Measurements from ENCODE around the gene LBX1.

The LBX1 gene

GRCh38 chr10:101241840-101242707 lies 12.8 kb upstream of the LBX1 start:
- no peak for DNase-seq (ENCODE audit: low read depth)

- no peak for DNase-seq (ENCODE audit: low read depth)
Observed at GRCh38 chr10:101238732-101239105, 9.5 kb upstream of the LBX1 start.

DNA sequence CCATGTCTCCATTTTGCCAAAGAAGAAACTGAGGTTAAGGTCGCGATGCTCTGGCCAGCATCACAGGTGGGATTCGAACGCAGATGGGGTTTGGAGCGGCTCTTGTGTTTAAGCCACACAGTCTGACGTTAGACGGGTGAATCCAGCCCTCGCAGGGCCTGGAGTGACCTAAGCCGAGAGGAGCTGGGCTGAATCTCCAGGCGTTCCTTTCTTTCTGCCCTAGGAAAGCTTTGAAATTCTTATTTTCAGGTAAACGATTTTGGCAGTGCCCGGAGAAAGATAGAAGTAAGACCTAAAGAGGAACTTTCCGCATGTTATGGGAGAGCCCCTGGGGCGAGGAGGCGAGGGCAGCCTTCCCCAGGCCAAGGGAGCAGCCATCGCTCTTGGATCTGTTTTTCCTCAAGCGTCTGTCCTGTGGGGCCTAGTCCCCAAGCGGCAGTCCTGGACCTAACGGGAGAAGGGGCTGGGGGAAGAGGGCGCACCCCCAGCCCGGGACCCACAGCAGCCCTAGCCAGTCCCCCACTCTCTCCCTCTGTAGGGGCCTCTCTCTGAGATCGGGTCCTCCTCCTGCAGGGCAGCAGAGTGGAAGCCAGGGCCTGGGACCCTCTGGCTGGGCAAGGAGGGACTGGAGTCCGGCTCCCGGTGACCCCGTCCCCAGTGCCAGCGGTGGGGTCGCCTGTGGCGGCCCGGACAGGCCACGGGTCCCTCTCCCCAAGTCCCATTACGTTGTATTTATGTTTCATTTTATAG lies 8.9 kb upstream of the LBX1 start:
- no peak for DNase-seq (ENCODE audit: low read depth)

GRCh38 chr10:101237081-101237981 lies 8.1 kb upstream of the LBX1 start:
- DNase-seq (ENCODE audit: low read depth), result no peak

DNA sequence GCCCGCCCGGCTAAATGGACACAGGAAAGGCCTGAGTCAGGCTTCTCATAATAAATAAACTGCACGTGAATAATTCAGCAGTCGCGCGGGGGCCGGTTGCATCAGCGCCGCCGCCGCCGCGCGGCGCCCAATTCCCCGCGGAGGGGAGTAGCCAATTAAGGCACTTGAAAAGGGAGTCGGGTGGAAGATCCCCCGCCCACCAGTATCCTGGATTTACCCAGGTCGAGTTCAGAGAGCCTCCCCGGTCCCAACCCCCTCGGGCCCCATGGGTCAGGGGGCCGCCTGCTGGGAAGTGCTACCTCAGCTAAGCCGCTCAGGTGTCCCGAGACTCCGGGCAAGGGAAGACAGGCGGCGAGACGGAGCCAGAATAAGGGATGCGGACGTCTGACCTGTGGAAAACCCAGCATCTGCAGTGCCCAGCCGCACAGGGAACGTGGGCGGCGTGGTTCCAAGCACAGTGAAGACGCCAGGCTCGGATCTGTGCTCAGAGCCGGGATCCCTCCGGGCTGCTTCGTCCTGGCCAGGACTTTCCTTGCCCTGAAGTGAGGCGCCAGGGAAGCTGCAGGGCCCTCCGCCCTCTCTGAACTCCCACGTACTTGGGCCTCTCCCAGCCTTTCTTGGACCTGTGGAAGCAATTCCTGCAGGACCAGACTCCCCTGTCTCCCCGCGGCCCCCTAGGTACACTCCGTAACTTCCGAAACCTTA lies 7.3 kb upstream of the LBX1 start:
- DNase-seq (ENCODE audit: low read depth), result no peak

DNA sequence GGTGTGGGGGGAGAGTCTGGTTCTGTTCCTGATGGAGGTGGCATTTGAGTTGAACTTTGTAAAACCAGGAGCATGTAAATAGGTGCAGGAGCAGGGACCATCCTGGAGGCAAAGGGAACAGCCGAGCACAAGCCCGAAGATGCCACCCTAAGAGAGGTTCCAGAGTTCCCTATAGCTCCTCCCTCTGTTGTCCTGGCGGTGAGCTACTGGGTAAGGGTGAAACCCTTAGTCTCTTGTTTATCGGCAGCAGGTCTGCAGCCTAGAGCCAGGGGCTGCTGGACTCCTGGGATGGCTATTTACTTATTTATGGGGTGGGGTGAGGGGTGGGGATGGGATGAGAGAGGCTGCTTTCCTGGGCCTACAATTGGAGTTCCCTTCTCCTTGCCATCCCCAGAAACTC lies 6.5 kb upstream of the LBX1 start:
- DNase-seq (ENCODE audit: low read depth), result no peak

DNA sequence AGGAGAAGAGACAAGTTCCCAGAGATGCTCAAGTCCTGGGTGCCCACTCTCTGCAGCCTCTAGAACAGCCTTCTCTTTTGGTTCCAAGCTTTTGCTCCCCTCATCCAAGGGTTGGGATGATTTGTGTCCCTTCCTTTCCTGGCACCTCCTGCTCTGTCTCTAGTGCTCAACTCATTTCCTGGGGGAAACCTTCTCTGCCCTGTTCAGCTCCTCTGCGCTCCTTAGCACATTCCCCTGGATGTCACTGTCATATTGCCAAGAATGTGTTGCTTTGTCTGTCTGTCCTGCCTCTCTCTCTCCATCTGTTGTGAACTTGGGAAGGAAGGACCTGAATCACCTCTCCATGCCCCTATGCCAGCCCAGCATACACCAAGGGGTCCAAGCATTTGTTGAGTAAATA lies 5.1 kb upstream of the LBX1 start:
- no peak for DNase-seq (ENCODE audit: low read depth)

GRCh38 chr10:101233863-101234262 lies 4.6 kb upstream of the LBX1 start:
- no peak for DNase-seq (ENCODE audit: low read depth)

GRCh38 chr10:101233443-101233842 lies 4.2 kb upstream of the LBX1 start:
- DNase-seq (ENCODE audit: low read depth), result no peak

GRCh38 chr10:101231912-101232689 lies 2.8 kb upstream of the LBX1 start:
- no peak for DNase-seq (ENCODE audit: low read depth)

DNA sequence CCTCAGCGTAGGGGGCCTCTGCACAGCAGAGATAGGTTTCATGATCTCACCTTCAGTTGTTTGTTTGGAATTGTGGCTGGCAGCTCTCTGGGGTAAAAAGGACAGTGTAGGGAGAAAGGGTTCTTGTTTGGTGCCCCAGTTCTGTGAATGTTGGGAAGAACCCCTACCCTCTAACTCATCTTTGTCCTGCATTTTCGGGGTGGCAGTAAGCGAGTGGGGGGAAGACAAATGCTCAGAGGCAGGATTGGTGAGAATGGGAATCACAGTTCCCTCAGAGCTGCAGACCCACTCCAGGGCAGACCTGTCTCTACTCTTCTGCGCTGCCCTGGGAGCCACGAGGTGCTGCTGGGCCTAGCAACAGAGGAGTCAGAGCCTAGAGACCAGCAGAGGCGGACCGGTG lies 1.8 kb upstream of the LBX1 start:
- DNase-seq (ENCODE audit: low read depth), result no peak

GRCh38 chr10:101230183-101230917 lies 1.1 kb upstream of the LBX1 start:
- no peak for DNase-seq (ENCODE audit: low read depth)

DNA sequence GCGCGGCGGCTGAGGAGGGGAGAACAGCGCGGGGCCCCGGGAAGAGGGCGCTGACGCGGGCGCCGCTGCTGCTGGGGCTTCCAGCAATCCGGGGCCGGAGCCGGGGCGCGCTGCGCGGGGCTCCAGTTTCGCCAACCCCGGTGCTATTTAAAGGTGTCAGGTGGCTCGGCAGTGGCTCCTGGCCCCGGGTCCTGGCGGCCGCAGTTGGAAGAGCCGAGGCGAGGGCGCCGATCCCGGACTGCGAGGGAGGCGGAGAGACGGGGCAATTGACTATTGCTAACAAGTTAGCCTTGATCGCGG lies 347 bp downstream of the LBX1 start:
- DNase-seq (ENCODE audit: low read depth), result no peak

DNA sequence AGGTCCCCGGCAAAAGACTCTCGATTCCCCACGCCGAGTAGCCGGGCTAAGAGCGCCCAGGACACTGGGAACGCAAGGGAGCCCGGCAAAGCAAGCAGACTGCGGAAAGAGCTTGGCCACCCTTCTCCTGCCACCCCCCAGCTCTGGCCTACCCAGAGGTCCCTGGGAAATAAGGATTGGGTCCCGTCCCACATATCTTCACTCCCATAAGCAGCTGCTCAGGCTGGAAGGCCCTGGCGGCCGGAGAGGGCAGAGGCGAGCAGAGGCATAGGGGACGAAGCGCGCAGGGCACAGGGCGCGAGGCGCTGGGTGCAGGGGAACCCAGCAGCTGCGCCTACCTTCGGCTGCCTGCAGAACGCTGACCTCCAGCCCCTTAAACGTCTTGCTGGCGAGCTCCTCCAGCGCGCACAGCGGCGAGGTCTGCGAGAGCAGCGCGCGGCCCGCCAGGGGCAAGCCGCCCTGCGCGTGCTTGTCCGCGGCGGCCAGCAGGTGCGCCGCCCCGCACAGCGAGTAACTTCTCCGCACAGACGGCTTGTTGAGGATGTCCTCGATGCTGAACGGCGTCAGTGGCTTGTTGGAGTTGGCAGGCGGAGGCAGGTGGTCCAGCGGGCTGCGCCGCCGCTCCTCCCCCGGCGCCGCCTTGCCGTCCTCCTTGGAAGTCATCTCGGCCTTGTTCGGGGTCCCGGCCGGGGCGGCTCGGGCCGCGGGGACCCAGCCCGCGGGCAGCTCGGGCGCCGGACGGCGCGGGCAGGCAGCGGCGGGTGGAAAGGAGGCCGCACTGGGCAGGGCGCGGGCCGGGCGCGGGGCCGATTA lies 904 bp downstream of the LBX1 start:
- no peak for DNase-seq (ENCODE audit: low read depth)

GRCh38 chr10:101227429-101228152 lies 1.7 kb downstream of the LBX1 start:
- DNase-seq (ENCODE audit: low read depth), result no peak

DNA sequence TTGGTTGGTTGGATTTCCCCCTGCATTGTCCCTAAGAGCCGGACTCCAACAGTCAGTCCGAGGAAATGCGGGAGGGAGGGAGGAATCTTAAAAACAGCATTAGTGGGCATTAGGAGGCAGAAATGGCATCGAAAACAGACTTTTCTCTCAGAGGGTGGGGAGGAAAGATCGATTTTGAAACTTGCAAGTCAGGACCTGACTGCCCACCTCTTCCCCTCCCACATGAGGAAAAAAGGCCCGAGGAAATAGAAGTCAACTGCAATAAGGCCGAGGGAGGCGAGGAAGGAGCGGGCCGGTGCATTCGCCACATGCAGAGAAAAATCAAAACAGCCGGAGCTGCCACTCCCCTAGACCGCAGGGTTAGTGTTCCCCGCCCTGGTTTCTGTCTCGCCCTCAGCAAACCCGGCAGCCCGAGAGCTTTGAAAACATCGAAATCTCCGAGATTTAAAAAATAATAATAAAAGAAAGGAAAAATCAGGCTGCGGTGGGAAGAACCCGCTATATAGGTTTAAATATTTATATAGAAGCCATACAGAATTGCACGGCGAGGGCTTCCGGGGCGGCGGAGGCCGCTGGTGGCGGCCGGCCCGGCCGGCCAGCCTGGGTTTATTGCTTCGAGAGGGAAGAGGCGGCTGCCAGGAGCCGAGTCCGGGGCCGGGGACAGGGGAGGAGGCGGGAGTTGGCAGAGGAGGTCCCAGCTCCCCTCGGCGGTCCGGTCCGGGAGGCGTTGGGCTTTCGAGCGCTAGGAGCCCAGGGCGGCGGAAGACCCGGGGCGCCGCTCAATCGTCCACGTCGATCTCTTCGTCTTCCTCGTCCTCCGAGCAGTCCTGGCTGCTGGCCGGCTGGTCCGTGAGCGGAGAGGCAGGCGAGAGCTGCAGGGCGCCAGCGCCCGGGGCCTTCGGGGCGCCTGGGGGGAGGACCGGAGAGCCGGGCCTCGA lies 2.5 kb downstream of the LBX1 start:
- no peak for DNase-seq (ENCODE audit: low read depth)

DNA sequence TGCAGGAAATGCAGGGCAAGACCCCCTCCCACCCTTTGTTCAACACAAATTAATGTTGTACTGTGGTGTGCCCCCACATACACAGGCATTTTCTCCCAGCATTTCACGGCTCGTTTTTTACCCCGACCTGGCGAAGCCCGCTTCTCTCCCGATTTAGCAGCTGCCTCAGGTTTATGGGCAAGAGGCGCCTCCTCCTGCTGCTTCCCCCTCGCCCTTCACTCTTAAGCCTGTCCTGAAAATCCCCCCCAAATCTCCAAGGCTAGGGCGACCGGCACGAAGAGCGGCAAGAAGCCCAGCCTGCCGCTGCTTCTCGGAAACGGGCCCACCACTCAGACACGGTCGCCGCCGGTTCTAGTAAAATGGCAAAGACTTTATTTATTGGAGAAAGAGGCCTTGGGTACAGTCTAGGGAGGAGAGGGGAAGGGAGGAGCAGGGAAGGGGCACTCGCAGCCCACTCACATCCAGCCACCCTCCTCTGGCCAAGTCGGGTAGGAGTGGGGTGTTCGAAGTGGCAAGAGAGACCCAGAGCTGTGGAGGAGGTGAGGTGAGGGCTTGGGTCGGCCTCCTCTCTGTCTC lies 3.3 kb downstream of the LBX1 start:
- no peak for DNase-seq (ENCODE audit: low read depth)

All from activated gamma-delta T cell treated with anti-CD3 and anti-CD28 coated beads, Interleukin-2, amount 50 U/mL, for 16 hours (primary cell).